WI38 (cell line): Measurements from ENCODE around the gene ZNF883.

Source experiments
- H3K4me3 ChIP-seq: 2 replicates; pipeline ENCODE4 v1.5.1; 2011; ENCODE audit warnings: low read depth, mild to moderate bottlenecking, control low read depth, low read length
- CTCF ChIP-seq: IDR thresholded peaks from 2 replicates; pipeline ENCODE4 v1.5.1; 2012; ENCODE audit warnings: low read depth, mild to moderate bottlenecking, control low read depth, low read length

Gene ZNF883

DNA sequence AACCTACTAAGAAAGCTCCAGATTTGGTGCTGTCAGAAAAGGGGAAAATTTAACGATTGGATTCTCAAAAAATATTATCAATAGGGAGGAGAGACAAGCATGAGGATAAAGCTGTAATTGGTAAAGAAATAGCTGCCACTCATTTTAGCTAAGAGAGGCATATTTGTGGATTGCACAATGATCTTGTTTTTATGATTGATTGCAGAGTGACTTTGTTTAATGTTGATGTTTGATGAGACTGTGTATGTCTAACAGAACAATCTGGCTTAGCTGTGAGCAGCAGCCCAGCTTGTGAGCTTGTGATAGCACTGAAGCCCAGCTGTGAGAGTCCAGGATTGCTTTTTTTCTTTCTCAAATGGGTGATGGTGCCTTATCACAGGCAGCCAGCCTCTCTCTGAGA is 56.4 kb downstream of the ZNF883 start:
- no peak for TF ChIP-seq CTCF

DNA sequence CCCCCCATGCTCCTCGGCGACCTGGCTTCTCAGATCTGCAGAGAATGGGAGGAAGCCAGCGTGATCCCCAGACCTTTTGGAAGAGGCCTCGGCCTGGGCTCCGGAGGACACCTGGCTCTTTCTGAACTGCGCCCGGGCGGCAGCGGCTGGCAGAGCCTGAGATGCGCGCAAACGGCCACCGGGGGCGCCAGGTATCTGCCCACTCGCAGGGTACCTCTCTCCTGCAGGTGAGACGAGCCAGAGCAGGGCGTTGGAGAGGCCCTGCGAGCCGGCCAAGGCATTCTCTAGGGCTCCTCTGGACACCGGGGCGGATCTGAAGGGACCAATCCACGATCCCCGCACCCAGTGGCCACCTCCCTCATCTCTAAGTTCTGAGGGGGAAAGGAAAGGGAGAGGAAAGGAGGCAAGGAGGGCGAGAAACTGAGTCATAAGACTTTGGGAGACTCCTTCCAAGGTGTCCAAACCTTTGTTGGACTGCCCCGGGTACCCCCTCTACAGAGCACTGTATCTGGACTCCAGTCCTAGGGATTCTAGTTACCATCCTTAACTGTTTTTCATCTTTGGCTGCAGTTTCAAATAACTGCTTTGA is 66.3 kb downstream of the ZNF883 start:
- no peak overlapping the region for H3K4me3 ChIP-seq
- no peak; the same call in 1 of the 2 replicates for TF ChIP-seq CTCF

More for the DNA sequence above, 56.4 kb downstream of the ZNF883 start:
- H3K4me3 ChIP-seq: no peak overlapping the region

- TF ChIP-seq CTCF: no peak
- no peak overlapping the region for H3K4me3 ChIP-seq
These were observed 72.6 kb downstream of the ZNF883 start for GRCh38 chr9:112939418-112939817.

DNA sequence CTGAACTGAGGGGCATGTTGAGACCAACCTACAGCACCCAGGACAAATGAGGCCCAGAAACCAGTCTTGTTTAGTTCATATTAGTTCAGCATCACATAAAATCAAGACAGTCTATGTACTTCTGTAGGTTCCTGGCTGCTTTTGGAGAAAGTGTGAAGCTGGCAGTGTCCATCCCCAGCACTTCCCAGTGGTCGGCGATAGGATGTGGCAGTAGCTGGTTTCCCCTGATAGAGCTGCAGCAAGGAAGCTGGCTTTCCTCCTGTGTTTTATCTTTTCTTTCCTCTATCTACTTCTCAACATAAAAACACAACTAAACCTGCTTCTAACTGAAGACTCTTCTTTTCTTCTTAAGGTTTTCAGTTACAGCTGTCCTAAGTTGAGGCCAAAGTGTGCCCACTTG is 78.3 kb downstream of the ZNF883 start:
- H3K4me3 ChIP-seq: no peak overlapping the region
- no peak for TF ChIP-seq CTCF

GRCh38 chr9:112925058-112925641 is 86.8 kb downstream of the ZNF883 start:
- no peak for TF ChIP-seq CTCF
- no peak overlapping the region for H3K4me3 ChIP-seq

- peak; percentile 53 for TF ChIP-seq CTCF
- no peak overlapping the region for H3K4me3 ChIP-seq
These were observed 90.4 kb downstream of the ZNF883 start for GRCh38 chr9:112921549-112921948.

GRCh38 chr9:112917987-112918362 is 94.0 kb downstream of the ZNF883 start:
- no peak for TF ChIP-seq CTCF
- no peak overlapping the region for H3K4me3 ChIP-seq
